HG03469 (cell line): ENCODE measurements around the gene PEPD.

Source experiments
- ATAC-seq: cut with Tn5 transposase; IDR thresholded peaks from one replicate; pipeline ENCODE4 v1.9.1; 2021; ENCODE audit warnings: mild to moderate bottlenecking, moderate library complexity, moderate number of reproducible peaks; ENCODE audit not compliant: unreplicated experiment

Gene PEPD

GRCh38 chr19:33399081-33399744 is 122.4 kb downstream of the PEPD start:
- no peak for ATAC-seq

- no peak for ATAC-seq
Measured at GRCh38 chr19:33398361-33399060, 123.1 kb downstream of the PEPD start.

GRCh38 chr19:33397536-33398360 is 123.8 kb downstream of the PEPD start:
- ATAC-seq, result no peak

- ATAC-seq, result no peak
Measured at GRCh38 chr19:33396701-33397535, 124.7 kb downstream of the PEPD start.

GRCh38 chr19:33395561-33396550 is 125.7 kb downstream of the PEPD start:
- ATAC-seq, result no peak

GRCh38 chr19:33394723-33395560 is 126.6 kb downstream of the PEPD start:
- ATAC-seq, result no peak

GRCh38 chr19:33394006-33394722 is 127.4 kb downstream of the PEPD start:
- no peak for ATAC-seq

- no peak for ATAC-seq
Measured at GRCh38 chr19:33393286-33394005, 128.1 kb downstream of the PEPD start.

- ATAC-seq, result no peak
Measured at GRCh38 chr19:33392341-33393285, 129.0 kb downstream of the PEPD start.

GRCh38 chr19:33391631-33392249 is 129.9 kb downstream of the PEPD start:
- no peak for ATAC-seq

- no peak for ATAC-seq
Measured at GRCh38 chr19:33390908-33391630, 130.5 kb downstream of the PEPD start.

- ATAC-seq, result no peak
Measured at GRCh38 chr19:33390101-33390907, 131.3 kb downstream of the PEPD start.

- ATAC-seq, result no peak
Measured at GRCh38 chr19:33389421-33390100, 132.0 kb downstream of the PEPD start.
